Endothelial cell of umbilical vein (primary cell): ENCODE measurements around the gene C4orf33. TPM values are rescaled to one million over a fixed set of nuclear protein-coding genes. Genes with fewer than 3 reads are reported as not detected.

Experiments
- BruUV-seq: library from RNA; stranded (reverse); fragments of 400-500 nt; replicated peaks from 2 replicates; lab custom pipeline; 2021; lab: Mats Ljungman, UMichigan
- CTCF ChIA-PET: fragments of 300-600, 350-600 bp; sonication (Branson Sonifier 250); formaldehyde crosslinking; loops from one replicate; lab custom pipeline; 2021; ENCODE audit warnings: antibody characterized with exemption, inconsistent platforms; lab: Charles Lee
- POLR2A ChIA-PET: fragments of 300-600, 350-600 bp; sonication (Branson Sonifier 250); formaldehyde crosslinking; loops from one replicate; lab custom pipeline; 2021; ENCODE audit warnings: antibody characterized with exemption, inconsistent platforms; lab: Charles Lee
- DNase-seq: peaks from one replicate; pipeline ENCODE4 v3.0.0-alpha.2; 2011; ENCODE audit warnings: low read depth, low spot score
- FAIRE-seq: peaks from 2 replicates; lab custom pipeline; 2011; peaks lifted over from hg19 to GRCh38; lab: Jason Lieb, UNC
- H2AFZ ChIP-seq: 2 replicates; pipeline ENCODE4 v1.6.0; 2012; ENCODE audit warnings: low read depth, low read length, control low read depth, inconsistent platforms
- H3K27ac ChIP-seq: 2 replicates; pipeline ENCODE4 v1.5.1; 2011; ENCODE audit warnings: low read depth, mild to moderate bottlenecking, control low read depth, low read length, moderate library complexity; ENCODE audit not compliant: insufficient read depth
- H3K27me3 ChIP-seq, 2 experiments: 2 replicates each; pipeline versions ENCODE4 v1.6.0 to v1.6.1; 2011; ENCODE audit warnings: low read length in 2 of 2, mixed read lengths in 1 of 2; ENCODE audit not compliant: control insufficient read depth in 2 of 2, insufficient read depth in 2 of 2
- H3K36me3 ChIP-seq, 2 experiments: 2 replicates in 1 of 2; 3 replicates in 1 of 2; pipeline ENCODE4 v1.5.1; 2011; ENCODE audit warnings: low read length in 2 of 2, mild to moderate bottlenecking in 1 of 2, moderate library complexity in 1 of 2; ENCODE audit not compliant: control insufficient read depth in 2 of 2, insufficient read depth in 2 of 2; ENCODE audit errors: extremely low read depth in 1 of 2
- H3K4me1 ChIP-seq: 3 replicates; pipeline ENCODE4 v1.5.1; 2011; ENCODE audit warnings: mild to moderate bottlenecking, low read length; ENCODE audit not compliant: control insufficient read depth, insufficient read depth; ENCODE audit errors: extremely low read depth
- H3K4me2 ChIP-seq: 2 replicates; pipeline ENCODE4 v1.6.1; 2011; ENCODE audit warnings: low read length, control low read depth, mixed read lengths; ENCODE audit not compliant: insufficient read depth
- H3K4me3 ChIP-seq, 3 experiments: fragments of 200-600 bp in 1 of 3; sonication (generic), shearing (Covaris generic) in 1 of 3; replicated peaks in 1 of 3; 2 replicates each; pipeline ENCODE4 v1.5.1; 2011 to 2016; ENCODE audit warnings: control low read depth in 3 of 3, low read length in 3 of 3, mild to moderate bottlenecking in 2 of 3, inconsistent platforms in 1 of 3, low read depth in 1 of 3, moderate library complexity in 1 of 3; ENCODE audit not compliant: insufficient read depth in 1 of 3
- H3K79me2 ChIP-seq: 2 replicates; pipeline ENCODE4 v1.6.0; 2012; ENCODE audit warnings: low read length, inconsistent platforms; ENCODE audit not compliant: control insufficient read depth, insufficient read depth
- H3K9ac ChIP-seq: replicated peaks from 2 replicates; pipeline ENCODE3; 2011; ENCODE audit warnings: low read length, control low read depth; ENCODE audit not compliant: insufficient read depth; ENCODE audit errors: extremely low read depth
- H3K9me1 ChIP-seq: replicated peaks from 3 replicates; pipeline ENCODE4 v1.6.0; 2011; ENCODE audit warnings: mild to moderate bottlenecking, low read length; ENCODE audit not compliant: control insufficient read depth, insufficient read depth; ENCODE audit errors: extremely low read depth
- H3K9me3 ChIP-seq: replicated peaks from 2 replicates; pipeline ENCODE4 v1.5.1; 2012; ENCODE audit warnings: low read length, inconsistent platforms; ENCODE audit not compliant: control insufficient read depth, insufficient read depth
- H4K20me1 ChIP-seq: replicated peaks from 2 replicates; pipeline ENCODE3; 2011; ENCODE audit warnings: mild to moderate bottlenecking, low read length; ENCODE audit not compliant: control insufficient read depth, insufficient read depth; ENCODE audit errors: extremely low read depth
- EZH2 ChIP-seq: IDR thresholded peaks from 2 replicates; pipeline ENCODE4 v1.6.1; 2012; ENCODE audit warnings: borderline replicate concordance, low read depth, mild to moderate bottlenecking, moderate library complexity, low read length, inconsistent platforms; ENCODE audit not compliant: severe bottlenecking
- FOS ChIP-seq: IDR thresholded peaks from 2 replicates; pipeline ENCODE4 v1.6.1; 2011; ENCODE audit warnings: mild to moderate bottlenecking, low read length, moderate library complexity, borderline replicate concordance; ENCODE audit not compliant: insufficient read depth
- GATA2 ChIP-seq: IDR thresholded peaks from 2 replicates; pipeline ENCODE4 v1.7.0; 2011; ENCODE audit warnings: low read depth, mild to moderate bottlenecking, moderate library complexity, mixed read lengths, low read length; ENCODE audit not compliant: insufficient read length, insufficient read depth
- JUN ChIP-seq: IDR thresholded peaks from 2 replicates; pipeline ENCODE4 v1.6.1; 2011; ENCODE audit warnings: borderline replicate concordance, low read depth; ENCODE audit not compliant: insufficient read length, insufficient read depth
- MYC ChIP-seq: IDR thresholded peaks from one replicate; pipeline ENCODE4 v1.6.1; 2011; ENCODE audit warnings: mild to moderate bottlenecking, low read depth, low read length
- POLR2A ChIP-seq: IDR thresholded peaks from 2 replicates; pipeline ENCODE4 v1.6.1; 2012; ENCODE audit warnings: low read depth, mild to moderate bottlenecking, control low read depth, low read length
- POLR2AphosphoS5 ChIP-seq: IDR thresholded peaks from 2 replicates; pipeline ENCODE4 v1.6.1; 2012; ENCODE audit warnings: low read depth, mild to moderate bottlenecking, control low read depth, low read length, moderate library complexity; ENCODE audit not compliant: insufficient read depth
- dilution Hi-C: fragments of 300-500 bp; cut with MboI; formaldehyde crosslinking; loops from one replicate; pipeline ENCODE4 v1.15.0; 2019; ENCODE audit warnings: low sequenced_read_pairs; ENCODE audit not compliant: extremely low pct_ligation_motif_present
- intact Hi-C: fragments of 100-400 bp; cut with micrococcal nuclease; formaldehyde crosslinking; loops from one replicate; pipeline ENCODE4 v1.10.0; 2022
- polyA plus RNA-seq, 4 experiments: library from polyadenylated mRNA; depleted of rRNA in 3 of 4; stranded (reverse) in 3 of 4; unstranded in 1 of 4; fragments of >200 nt; gene quantifications; 2 replicates each; pipeline versions ENCODE4 v1.2.1 to v1.2.3, GENCODE V29; 2011 to 2012; ENCODE audit warnings: missing spikeins in 1 of 4
- total RNA-seq: library from RNA; stranded (reverse); gene quantifications from 2 replicates; pipeline ENCODE4 v1.2.3, GENCODE V29; 2021
- TF ChIP-seq, protein P1 (sequence below), 2 donors: IDR thresholded peaks; 1 replicate in 1 of 2; 2 replicates in 1 of 2; pipeline ENCODE4 v1.5.1; 2011; ENCODE audit warnings: low read length in 2 of 2, mild to moderate bottlenecking in 2 of 2, moderate library complexity in 2 of 2, control low read depth in 1 of 2, inconsistent platforms in 1 of 2, low read depth in 1 of 2; ENCODE audit not compliant: insufficient read depth in 1 of 2; ENCODE audit errors: extremely low read depth in 1 of 2
- TF ChIP-seq, protein P2 (sequence below): IDR thresholded peaks from 2 replicates; pipeline ENCODE4 v1.6.1; 2011; ENCODE audit not compliant: insufficient read depth, insufficient read length

Gene C4orf33
- total and polyA plus RNA-seq, 2 donors (not counting 3 experiments of a cell fraction or from before 2014, with no cell fraction given): 2.6 to 9.4 TPM

DNA sequence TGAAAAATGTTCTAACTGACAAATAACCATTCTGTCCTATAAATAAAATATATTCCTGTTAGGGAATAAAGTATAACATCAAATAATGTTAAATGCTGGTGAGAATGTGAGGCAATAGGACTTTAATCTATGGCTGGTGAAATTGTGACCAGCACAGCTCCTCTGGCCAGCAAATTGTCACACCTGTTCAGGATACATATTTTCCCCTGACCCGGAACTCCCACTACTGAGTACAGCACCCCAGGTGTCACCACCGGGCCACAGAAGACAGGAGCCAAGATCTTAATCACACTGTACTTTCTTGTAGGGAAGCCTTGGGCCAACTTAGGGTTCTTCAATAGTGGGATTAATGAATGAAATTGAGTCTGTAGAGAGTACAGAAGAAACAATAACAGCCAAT is 33.2 kb downstream of the C4orf33 start:
- FAIRE-seq: no peak

More for the DNA sequence above, 33.2 kb downstream of the C4orf33 start:
- H3K9me3 ChIP-seq: no peaks in the 10 kb centered on the region
- ChIA-PET CTCF (no interaction called here), POLR2A (no interaction called here)
- no peak overlapping the region for H3K4me2 ChIP-seq
- DNase-seq: no peak
- H3K9me1 ChIP-seq: no peaks in the 10 kb centered on the region
- H2AFZ ChIP-seq: no peak overlapping the region
- dilution Hi-C loops: no loop called here
- no peak overlapping the region for H3K4me3 ChIP-seq
- H3K79me2 ChIP-seq: no peaks in the 10 kb centered on the region
- H4K20me1 ChIP-seq: no peaks in the 10 kb centered on the region
- no peaks in the 10 kb centered on the region for H3K36me3 ChIP-seq
- H3K4me1 ChIP-seq: no peaks in the 10 kb centered on the region
- intact Hi-C loops: no loop called here
- no peak overlapping the region for H3K27ac ChIP-seq
- TF ChIP-seq POLR2A (no peak), GATA2 (no peak), FOS (no peak), EZH2 (no peak), JUN (no peak), MYC (no peak), POLR2AphosphoS5 (no peak)
- TF ChIP-seq, protein P1, sequence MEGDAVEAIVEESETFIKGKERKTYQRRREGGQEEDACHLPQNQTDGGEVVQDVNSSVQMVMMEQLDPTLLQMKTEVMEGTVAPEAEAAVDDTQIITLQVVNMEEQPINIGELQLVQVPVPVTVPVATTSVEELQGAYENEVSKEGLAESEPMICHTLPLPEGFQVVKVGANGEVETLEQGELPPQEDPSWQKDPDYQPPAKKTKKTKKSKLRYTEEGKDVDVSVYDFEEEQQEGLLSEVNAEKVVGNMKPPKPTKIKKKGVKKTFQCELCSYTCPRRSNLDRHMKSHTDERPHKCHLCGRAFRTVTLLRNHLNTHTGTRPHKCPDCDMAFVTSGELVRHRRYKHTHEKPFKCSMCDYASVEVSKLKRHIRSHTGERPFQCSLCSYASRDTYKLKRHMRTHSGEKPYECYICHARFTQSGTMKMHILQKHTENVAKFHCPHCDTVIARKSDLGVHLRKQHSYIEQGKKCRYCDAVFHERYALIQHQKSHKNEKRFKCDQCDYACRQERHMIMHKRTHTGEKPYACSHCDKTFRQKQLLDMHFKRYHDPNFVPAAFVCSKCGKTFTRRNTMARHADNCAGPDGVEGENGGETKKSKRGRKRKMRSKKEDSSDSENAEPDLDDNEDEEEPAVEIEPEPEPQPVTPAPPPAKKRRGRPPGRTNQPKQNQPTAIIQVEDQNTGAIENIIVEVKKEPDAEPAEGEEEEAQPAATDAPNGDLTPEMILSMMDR (IDR thresholded peaks at IDR 0.05; ENCODE audit: extremely low read depth in 1 of 2, insufficient read depth in 1 of 2, low read depth in 1 of 2, low read length in 2 of 2): no peak
- TF ChIP-seq, protein P2, sequence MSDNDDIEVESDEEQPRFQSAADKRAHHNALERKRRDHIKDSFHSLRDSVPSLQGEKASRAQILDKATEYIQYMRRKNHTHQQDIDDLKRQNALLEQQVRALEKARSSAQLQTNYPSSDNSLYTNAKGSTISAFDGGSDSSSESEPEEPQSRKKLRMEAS: no peak
- H3K9ac ChIP-seq: no peak overlapping the region
- no peaks in the 10 kb centered on the region for H3K27me3 ChIP-seq
- BruUV-seq: no TSS peak
